Measurements from ENCODE around the gene THEMIS. TPM values are rescaled to one million over a fixed set of nuclear protein-coding genes. Genes with fewer than 3 reads are reported as not detected.

THEMIS gene
- total and polyA plus RNA-seq, 11 donors: 0.01 to 2.3 (median 0.39) TPM; not detected in 6

DNA sequence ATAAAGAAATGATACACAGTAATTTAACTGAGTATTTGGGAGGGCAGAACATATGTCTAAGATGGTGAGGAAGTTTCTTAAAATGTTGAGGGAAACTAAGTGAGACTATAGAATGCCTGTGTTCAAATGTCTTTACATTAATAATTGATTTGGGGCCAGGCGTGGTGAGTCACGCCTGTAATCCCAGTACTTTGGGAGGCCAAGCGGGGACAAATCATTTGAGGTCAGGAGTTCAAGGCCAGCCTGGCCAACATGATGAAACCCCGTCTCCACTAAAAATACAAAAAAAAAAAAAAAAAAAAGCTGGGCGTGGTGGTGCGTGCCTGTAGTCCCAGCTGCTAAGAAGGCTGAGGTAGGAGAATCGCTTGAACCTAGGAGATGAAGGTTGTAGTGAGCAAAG is 66.7 kb downstream of the THEMIS start:
- H3K9me3 ChIP-seq: no peaks in the 10 kb centered on the region
- H3K4me3 ChIP-seq: no peak overlapping the region
- WGBS, 4 donors: 87 to 93% (median 90%) methylated on average over 7 of the region's 7 CpGs
- ATAC-seq (no peak), DNase-seq (no peak)
- no peaks in the 10 kb centered on the region for H3K36me3 ChIP-seq
- H3K4me1 ChIP-seq: no peaks in the 10 kb centered on the region
- no peaks in the 10 kb centered on the region for H3K27me3 ChIP-seq
- intact Hi-C loops (cut with DNase I): no loop called here
- H3K27ac ChIP-seq: no peak overlapping the region
- TF ChIP-seq CTCF (IDR thresholded peaks at IDR 0.05) (no peak), POLR2A (IDR thresholded peaks at IDR 0.05) (no peak)

GRCh38 chr6:127833336-127833735 is 67.5 kb downstream of the THEMIS start:
- Histone ChIP-seq H3K27me3 (no peaks in the 10 kb centered on the region), H3K9me3 (no peaks in the 10 kb centered on the region), H3K4me3 (no peak overlapping the region), H3K4me1 (no peaks in the 10 kb centered on the region), H3K27ac (no peak overlapping the region), H3K36me3 (no peaks in the 10 kb centered on the region)
- ATAC-seq: no peak
- intact Hi-C loops (cut with DNase I): no loop called here
- TF ChIP-seq CTCF (IDR thresholded peaks at IDR 0.05): no peak
- no peak for DNase-seq

GRCh38 chr6:127832381-127832780 is 68.5 kb downstream of the THEMIS start:
- Histone ChIP-seq H3K27me3 (no peaks in the 10 kb centered on the region), H3K9me3 (no peaks in the 10 kb centered on the region), H3K4me1 (no peaks in the 10 kb centered on the region), H3K36me3 (no peaks in the 10 kb centered on the region), H3K27ac (no peak overlapping the region), H3K4me3 (no peak overlapping the region)
- ATAC-seq (no peak), DNase-seq (no peak)
- TF ChIP-seq POLR2A (IDR thresholded peaks at IDR 0.05): no peak
- no peak for TF ChIP-seq CTCF (IDR thresholded peaks at IDR 0.05)
- 25 to 53% (median 27%) methylated on average over 1 of the region's 1 CpG for WGBS, 4 donors
- intact Hi-C loops (cut with DNase I): no loop called here

GRCh38 chr6:127824061-127824460 is 76.8 kb downstream of the THEMIS start:
- no peaks in the 10 kb centered on the region for H3K4me1 ChIP-seq
- WGBS, 4 donors: 40 to 71% (median 63%) methylated on average over 3 of the region's 3 CpGs

More at GRCh38 chr6:127824061-127824460, 76.8 kb downstream of the THEMIS start:
- no peak overlapping the region for H3K27ac ChIP-seq
- TF ChIP-seq CTCF (IDR thresholded peaks at IDR 0.05) (no peak), POLR2A (IDR thresholded peaks at IDR 0.05) (no peak)
- ATAC-seq (no peak), DNase-seq (no peak)
- H3K36me3 ChIP-seq: no peaks in the 10 kb centered on the region
- H3K27me3 ChIP-seq: no peaks in the 10 kb centered on the region
- intact Hi-C loops (cut with DNase I): no loop called here
- no peaks in the 10 kb centered on the region for H3K9me3 ChIP-seq
- H3K4me3 ChIP-seq: no peak overlapping the region

Data from heart left ventricle (tissue), 16 donors.